BLaER1 treated with 17β-estradiol and CSF1 and Interleukin-3, amounts not matched to agents 10 nM and 100 nM (cell line): ENCODE data around the gene IFI16.
A peak's percentile ranks its signal among the peaks of the same experiment; 100 is the strongest.
"Not testable (repeated sequence)": the region's sequence is repeated elsewhere in the genome, so short reads cannot be mapped to it uniquely, and the experiment has no call there.

ENCODE experiments used
- H3K27ac ChIP-seq, 11 experiments: shearing (Covaris generic); formaldehyde crosslinking; 2 replicates each; pipeline ENCODE4 v1.8.1; 2022
- H3K27me3 ChIP-seq, 11 experiments: shearing (Covaris generic); formaldehyde crosslinking; 2 replicates each; pipeline ENCODE4 v1.8.1; 2022
- H3K36me3 ChIP-seq, 11 experiments: shearing (Covaris generic); formaldehyde crosslinking; 2 replicates each; pipeline ENCODE4 v1.8.1; 2022
- H3K4me1 ChIP-seq, 10 experiments: shearing (Covaris generic); formaldehyde crosslinking; 2 replicates each; pipeline ENCODE4 v1.8.1; 2022
- H3K4me2 ChIP-seq, 11 experiments: shearing (Covaris generic); formaldehyde crosslinking; 2 replicates each; pipeline ENCODE4 v1.8.1; 2022
- H3K4me3 ChIP-seq, 10 experiments: shearing (Covaris generic); formaldehyde crosslinking; 2 replicates each; pipeline ENCODE4 v1.8.1; 2022
- H3K9ac ChIP-seq, 11 experiments: shearing (Covaris generic); formaldehyde crosslinking; 2 replicates each; pipeline ENCODE4 v1.8.1; 2022
- H3K9me3 ChIP-seq, 11 experiments: shearing (Covaris generic); formaldehyde crosslinking; replicated peaks in 1 of 11; 2 replicates each; pipeline ENCODE4 v1.8.1; 2022
- H4K20me1 ChIP-seq, 11 experiments: shearing (Covaris generic); formaldehyde crosslinking; 2 replicates each; pipeline ENCODE4 v1.8.1; 2022
- Cebpa-rat ChIP-seq, 11 experiments: shearing (Covaris generic); IDR thresholded peaks; 2 replicates each; pipeline ENCODE4 v1.8.1; 2022

IFI16 gene

DNA sequence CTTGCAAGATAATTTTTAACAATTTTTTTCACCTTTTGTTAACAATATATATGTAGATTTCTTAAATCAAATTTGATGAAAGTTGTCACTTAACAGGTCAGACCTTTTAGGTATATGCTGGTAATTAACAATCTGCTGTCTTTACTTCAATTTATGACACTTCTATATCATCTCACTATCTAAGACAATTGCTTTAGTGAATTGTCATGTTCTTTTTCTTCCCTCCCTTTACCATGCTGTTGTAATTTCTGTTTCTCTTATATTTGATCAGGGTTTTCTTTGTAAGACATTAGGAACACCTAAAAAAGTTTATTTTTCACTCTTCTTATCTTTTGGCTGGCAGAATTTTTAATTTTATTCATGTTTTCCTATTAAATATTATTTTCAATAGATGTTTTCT lies 2.0 kb downstream of the IFI16 start:
- Histone ChIP-seq H3K4me1 (peaks cover 50 to 68% (median 62%) of the 10 kb centered on the region in 10 experiments), H3K27ac (peak overlapping the region; percentile 67 to 99 (median 94); a peak in 21 of 22 replicates), H3K9me3 (peaks cover 0 to 28% (median 22%) of the 10 kb centered on the region in 11 experiments; a peak in 18 of 22 replicates), H3K36me3 (peaks cover 29 to 42% (median 34%) of the 10 kb centered on the region in 11 experiments), H3K27me3 (no peaks in the 10 kb centered on the region), H3K4me2 (peak overlapping the region; percentile 78 to 98 (median 83); a peak in 21 of 22 replicates), H3K9ac (peak overlapping the region; percentile 72 to 96 (median 90)), H3K4me3 (peak overlapping the region; percentile 72 to 90 (median 78)), H4K20me1 (peaks cover 0 to 11% (median 3%) of the 10 kb centered on the region in 11 experiments; a peak in 4 of 22 replicates)
- no peak for TF ChIP-seq Cebpa-rat (IDR thresholded peaks at IDR 0.05)

DNA sequence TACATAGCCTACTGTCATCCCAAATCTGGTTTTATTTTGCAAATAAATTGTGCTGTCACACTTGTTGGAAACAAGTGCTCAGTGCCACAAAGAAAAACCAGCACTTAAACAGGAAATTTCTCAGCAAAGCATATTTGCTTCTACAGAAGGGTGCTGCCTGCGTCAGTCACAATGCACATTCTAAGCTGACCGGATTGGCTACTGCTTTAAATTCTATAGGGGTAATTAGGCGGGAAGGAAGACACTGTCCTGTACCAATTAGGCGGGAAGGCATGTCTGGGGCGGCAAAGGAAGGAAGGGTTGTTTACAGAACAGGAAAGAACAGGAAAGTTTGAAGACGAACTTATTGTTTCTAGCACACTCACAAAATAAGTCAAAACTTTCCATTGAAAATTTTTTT lies 2.8 kb downstream of the IFI16 start:
- Histone ChIP-seq H3K4me2 (peak overlapping the region; percentile 78 to 98 (median 83)), H3K9ac (peak overlapping the region; percentile 72 to 96 (median 90))

DNA sequence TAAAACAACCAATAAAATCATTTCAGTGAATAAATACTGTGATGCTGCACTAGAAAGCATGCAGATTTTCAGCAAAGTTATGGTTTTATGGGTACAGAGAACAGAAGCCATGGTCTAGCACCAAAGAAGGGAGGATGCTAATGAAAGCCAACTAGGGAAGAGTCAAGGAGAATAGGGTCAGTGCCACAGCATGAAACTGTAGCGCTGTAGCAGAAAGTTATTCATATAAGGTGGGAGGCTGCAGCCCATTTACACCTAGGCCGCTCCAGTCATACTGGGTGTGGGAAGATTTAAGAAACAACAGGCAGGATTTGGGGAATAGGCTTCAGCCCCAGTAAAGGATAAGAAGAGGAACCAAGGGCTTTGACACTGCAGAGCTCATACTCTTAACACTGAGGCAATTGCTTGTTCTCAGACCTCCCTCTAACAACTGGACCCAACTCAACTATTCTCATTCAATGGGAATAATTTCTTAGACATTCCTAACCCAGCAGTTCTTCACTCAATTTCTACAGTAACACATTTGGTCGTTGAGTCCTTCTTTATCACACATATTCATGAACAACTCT lies 4.4 kb downstream of the IFI16 start:
- H3K4me1 ChIP-seq: peaks cover 41 to 67% (median 51%) of the 10 kb centered on the region in 10 experiments
- peak overlapping the region in 8 of 10 experiments; percentile 72 to 90 (median 82); a peak in 17 of 20 replicates for H3K4me3 ChIP-seq
- TF ChIP-seq Cebpa-rat (IDR thresholded peaks at IDR 0.05): no peak
- H3K36me3 ChIP-seq: peaks cover 53 to 65% (median 57%) of the 10 kb centered on the region in 11 experiments
- peaks cover 0 to 29% (median 3%) of the 10 kb centered on the region in 11 experiments; a peak in 7 of 22 replicates for H4K20me1 ChIP-seq
- H3K27ac ChIP-seq: peak overlapping the region in 9 of 11 experiments; percentile 7 to 99 (median 95); a peak in 13 of 22 replicates
- H3K27me3 ChIP-seq: no peaks in the 10 kb centered on the region
- peaks cover 0 to 29% (median 22%) of the 10 kb centered on the region in 11 experiments; a peak in 18 of 22 replicates for H3K9me3 ChIP-seq
- H3K9ac ChIP-seq: peak overlapping the region in 2 of 11 experiments; percentile 96; a peak in 4 of 22 replicates
- peak overlapping the region; percentile 78 to 98 (median 83); a peak in 21 of 22 replicates for H3K4me2 ChIP-seq

More for the DNA sequence above, 2.8 kb downstream of the IFI16 start:
- peaks cover 37 to 49% (median 41%) of the 10 kb centered on the region in 11 experiments for H3K36me3 ChIP-seq
- peak overlapping the region; percentile 72 to 90 (median 78) for H3K4me3 ChIP-seq
- H3K27ac ChIP-seq: peak overlapping the region; percentile 67 to 99 (median 94)
- peaks cover 0 to 25% (median 22%) of the 10 kb centered on the region in 11 experiments; a peak in 18 of 22 replicates for H3K9me3 ChIP-seq
- H4K20me1 ChIP-seq: peaks cover 0 to 15% (median 3%) of the 10 kb centered on the region in 11 experiments; a peak in 5 of 22 replicates
- H3K4me1 ChIP-seq: peaks cover 50 to 68% (median 62%) of the 10 kb centered on the region in 10 experiments
- TF ChIP-seq Cebpa-rat (IDR thresholded peaks at IDR 0.05): no peak
- H3K27me3 ChIP-seq: no peaks in the 10 kb centered on the region

DNA sequence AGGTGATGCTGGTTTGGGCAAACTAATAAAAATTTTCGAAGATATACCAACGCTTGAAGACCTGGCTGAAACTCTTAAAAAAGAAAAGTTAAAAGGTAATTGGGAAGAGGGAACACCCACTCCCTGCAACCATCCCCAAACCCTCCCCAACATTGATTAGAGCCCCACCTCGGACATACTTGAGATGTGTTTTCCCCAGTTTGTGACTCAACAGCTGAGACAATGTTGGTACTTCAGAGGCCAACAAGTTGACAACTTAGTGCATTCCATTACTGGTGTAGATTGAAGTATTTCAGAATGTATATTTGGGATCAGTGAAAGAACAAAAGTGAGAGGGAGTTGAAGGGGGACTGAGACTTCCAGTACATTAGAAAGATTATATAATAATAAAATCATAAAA lies 5.1 kb downstream of the IFI16 start:
- H3K9me3 ChIP-seq: peaks cover 0 to 33% (median 22%) of the 10 kb centered on the region in 11 experiments; a peak in 18 of 22 replicates
- H3K36me3 ChIP-seq: peaks cover 60 to 73% (median 65%) of the 10 kb centered on the region in 11 experiments
- peak overlapping the region in 9 of 11 experiments; percentile 12 to 96 (median 60); a peak in 15 of 22 replicates for H3K9ac ChIP-seq
- TF ChIP-seq Cebpa-rat (IDR thresholded peaks at IDR 0.05): no peak
- H3K27ac ChIP-seq: peak overlapping the region; percentile 73 to 99 (median 80)
- peak overlapping the region in 9 of 10 experiments; percentile 37 to 90 (median 77); a peak in 16 of 20 replicates for H3K4me3 ChIP-seq
- H3K4me1 ChIP-seq: peaks cover 36 to 66% (median 46%) of the 10 kb centered on the region in 10 experiments
- peak overlapping the region; percentile 46 to 98 (median 83) for H3K4me2 ChIP-seq
- H3K27me3 ChIP-seq: no peaks in the 10 kb centered on the region
- peaks cover 0 to 37% (median 10%) of the 10 kb centered on the region in 11 experiments; a peak in 10 of 22 replicates for H4K20me1 ChIP-seq

DNA sequence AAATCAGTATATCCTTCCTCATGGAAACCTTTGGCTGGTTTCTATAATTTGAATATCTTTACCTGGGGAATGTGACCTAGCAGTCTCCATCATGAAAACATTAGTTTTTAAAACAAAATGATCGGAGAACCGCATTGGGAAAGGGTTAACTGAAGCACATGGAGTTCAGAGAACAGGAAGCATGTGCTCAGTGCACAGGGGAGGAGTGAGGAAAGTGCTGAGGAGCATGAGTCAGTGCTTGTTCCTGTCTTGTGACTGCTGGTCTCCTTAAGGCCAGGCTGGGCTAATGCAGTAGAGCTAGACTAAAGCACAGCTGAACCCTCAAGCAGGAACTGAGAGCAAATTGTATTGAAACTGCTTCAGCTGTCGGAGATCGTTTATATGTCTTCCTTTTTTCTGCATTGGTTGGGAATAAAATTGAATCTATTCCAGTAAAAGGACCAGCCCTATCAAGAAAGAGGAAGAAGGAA lies 5.8 kb downstream of the IFI16 start:
- peak overlapping the region in 9 of 10 experiments; percentile 37 to 90 (median 77); a peak in 12 of 20 replicates for H3K4me3 ChIP-seq
- peaks cover 36 to 72% (median 46%) of the 10 kb centered on the region in 10 experiments for H3K4me1 ChIP-seq
- H3K9ac ChIP-seq: peak overlapping the region; percentile 43 to 96 (median 64); a peak in 20 of 22 replicates
- peaks cover 0 to 43% (median 11%) of the 10 kb centered on the region in 11 experiments; a peak in 10 of 22 replicates for H4K20me1 ChIP-seq
- peak overlapping the region; percentile 73 to 99 (median 80) for H3K27ac ChIP-seq
- H3K27me3 ChIP-seq: no peaks in the 10 kb centered on the region
- peak overlapping the region; percentile 54 to 98 (median 83) for H3K4me2 ChIP-seq
- TF ChIP-seq Cebpa-rat (IDR thresholded peaks at IDR 0.05): no peak
- peaks cover 66 to 79% (median 71%) of the 10 kb centered on the region in 11 experiments for H3K36me3 ChIP-seq
- H3K9me3 ChIP-seq: peaks cover 0 to 37% (median 22%) of the 10 kb centered on the region in 11 experiments; a peak in 18 of 22 replicates

DNA sequence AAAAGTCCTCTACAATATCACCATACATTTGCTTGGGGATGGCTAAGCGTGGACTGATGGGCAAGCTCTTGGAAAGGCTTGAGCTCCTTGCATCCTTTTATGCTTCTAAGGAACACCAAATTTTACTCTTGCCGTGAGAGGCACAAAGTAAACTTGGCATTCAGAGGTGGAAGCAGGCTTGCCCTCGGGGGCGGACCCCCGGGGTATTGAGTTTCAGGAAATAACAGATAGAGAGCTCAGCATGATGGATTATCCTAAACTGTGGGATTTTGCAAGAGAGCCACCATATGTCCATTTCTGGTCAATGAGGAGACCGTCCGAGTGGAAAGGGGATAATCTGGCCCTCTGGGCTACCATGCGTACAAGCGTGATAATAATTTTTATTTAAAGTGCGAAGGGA lies 14.0 kb downstream of the IFI16 start:
- peaks cover 99 to 100% (median 100%) of the 10 kb centered on the region in 11 experiments for H3K36me3 ChIP-seq
- H3K27me3 ChIP-seq: no peaks in the 10 kb centered on the region
- peaks cover 0 to 84% (median 0%) of the 10 kb centered on the region in 10 experiments; a peak in 5 of 20 replicates for H3K4me1 ChIP-seq
- H3K4me2 ChIP-seq: peak overlapping the region in 1 of 11 experiments; percentile 24; a peak in 1 of 22 replicates
- H4K20me1 ChIP-seq: peaks cover 0 to 100% (median 60%) of the 10 kb centered on the region in 11 experiments; a peak in 14 of 22 replicates
- no peak overlapping the region for H3K4me3 ChIP-seq
- no peak overlapping the region for H3K9ac ChIP-seq
- H3K27ac ChIP-seq: no peak overlapping the region
- no peak for TF ChIP-seq Cebpa-rat (IDR thresholded peaks at IDR 0.05)
- H3K9me3 ChIP-seq: peaks cover 0 to 71% (median 63%) of the 10 kb centered on the region in 11 experiments; a peak in 20 of 22 replicates

DNA sequence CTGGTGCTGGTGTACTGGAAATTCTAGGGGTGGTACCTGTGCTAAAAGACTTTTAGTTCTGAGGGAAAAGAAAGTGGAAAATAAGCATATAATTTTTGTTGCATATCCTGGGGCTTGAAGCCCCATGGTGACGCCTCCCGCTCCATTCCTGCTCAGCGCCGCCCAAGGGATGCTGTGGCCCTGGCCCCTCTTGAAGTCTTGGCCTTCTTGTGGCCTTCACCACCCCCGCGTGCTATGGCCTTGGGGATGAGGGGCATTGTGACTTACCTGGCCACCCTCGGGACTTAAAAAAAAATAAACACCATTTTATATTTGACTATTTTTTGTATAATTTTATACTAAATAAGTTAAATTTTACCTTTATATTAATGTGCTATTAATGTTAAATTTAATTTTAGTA lies 15.3 kb downstream of the IFI16 start:
- peaks cover 0 to 82% (median 3%) of the 10 kb centered on the region in 10 experiments; a peak in 10 of 20 replicates for H3K4me1 ChIP-seq
- no peak for TF ChIP-seq Cebpa-rat (IDR thresholded peaks at IDR 0.05)
- peaks cover 0 to 85% (median 76%) of the 10 kb centered on the region in 11 experiments; a peak in 20 of 22 replicates for H3K9me3 ChIP-seq
- peaks cover 99 to 100% (median 100%) of the 10 kb centered on the region in 11 experiments for H3K36me3 ChIP-seq
- no peak overlapping the region for H3K4me3 ChIP-seq
- H3K27ac ChIP-seq: no peak overlapping the region
- peak overlapping the region in 2 of 11 experiments; percentile 37 to 56; a peak in 1 of 22 replicates for H3K4me2 ChIP-seq
- H4K20me1 ChIP-seq: peaks cover 0 to 100% (median 71%) of the 10 kb centered on the region in 11 experiments; a peak in 15 of 22 replicates
- no peak overlapping the region for H3K9ac ChIP-seq
- no peaks in the 10 kb centered on the region for H3K27me3 ChIP-seq

DNA sequence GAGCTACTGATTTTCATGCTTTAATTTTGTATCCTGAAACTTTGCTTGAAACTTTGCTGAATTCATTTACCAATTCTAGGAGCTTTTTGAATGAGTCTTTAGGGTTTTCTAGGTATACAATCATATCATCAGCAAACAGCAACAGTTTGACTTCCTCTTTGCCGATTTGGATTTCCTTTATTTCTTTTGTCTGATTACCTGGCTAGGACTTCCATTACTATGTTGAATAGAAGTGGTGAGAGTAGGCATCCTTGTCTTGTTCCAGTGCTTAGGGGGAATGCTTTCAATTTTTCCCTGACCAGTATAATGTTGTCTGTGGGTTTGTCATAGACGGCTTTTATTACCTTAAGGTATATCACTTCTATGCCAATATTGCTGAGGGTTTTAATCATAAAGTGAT lies 17.1 kb downstream of the IFI16 start:
- not testable (repeated sequence) for H3K27me3 ChIP-seq, H3K9ac ChIP-seq, H3K4me3 ChIP-seq, H3K27ac ChIP-seq
- peaks cover 0 to 78% (median 69%) of the 10 kb centered on the region in 11 experiments; a peak in 20 of 22 replicates for H3K9me3 ChIP-seq
- H4K20me1 ChIP-seq: peaks cover 0 to 100% (median 79%) of the 10 kb centered on the region in 11 experiments; a peak in 17 of 22 replicates
- H3K4me2 ChIP-seq: peak overlapping the region in 2 of 11 experiments; percentile 50 to 55; a peak in 4 of 22 replicates
- H3K4me1 ChIP-seq: peaks cover 0 to 83% (median 16%) of the 10 kb centered on the region in 10 experiments; a peak in 16 of 20 replicates
- peaks cover 99 to 100% (median 100%) of the 10 kb centered on the region in 11 experiments for H3K36me3 ChIP-seq
